Endothelial cell of umbilical vein (primary cell): ENCODE measurements around the gene ARSB. TPM values are rescaled to one million over a fixed set of nuclear protein-coding genes. Genes with fewer than 3 reads are reported as not detected.

Source experiments
- BruUV-seq: library from RNA; stranded (reverse); fragments of 400-500 nt; replicated peaks from 2 replicates; lab custom pipeline; 2021; lab: Mats Ljungman, UMichigan
- CTCF ChIA-PET: fragments of 300-600, 350-600 bp; sonication (Branson Sonifier 250); formaldehyde crosslinking; loops from one replicate; lab custom pipeline; 2021; ENCODE audit warnings: antibody characterized with exemption, inconsistent platforms; lab: Charles Lee
- POLR2A ChIA-PET: fragments of 300-600, 350-600 bp; sonication (Branson Sonifier 250); formaldehyde crosslinking; loops from one replicate; lab custom pipeline; 2021; ENCODE audit warnings: antibody characterized with exemption, inconsistent platforms; lab: Charles Lee
- DNase-seq: peaks from one replicate; pipeline ENCODE4 v3.0.0-alpha.2; 2011; ENCODE audit warnings: low read depth, low spot score
- FAIRE-seq: peaks from 2 replicates; lab custom pipeline; 2011; peaks lifted over from hg19 to GRCh38; lab: Jason Lieb, UNC
- H2AFZ ChIP-seq: 2 replicates; pipeline ENCODE4 v1.6.0; 2012; ENCODE audit warnings: low read depth, low read length, control low read depth, inconsistent platforms
- H3K27ac ChIP-seq: 2 replicates; pipeline ENCODE4 v1.5.1; 2011; ENCODE audit warnings: low read depth, mild to moderate bottlenecking, control low read depth, low read length, moderate library complexity; ENCODE audit not compliant: insufficient read depth
- H3K27me3 ChIP-seq, 2 experiments: 2 replicates each; pipeline versions ENCODE4 v1.6.0 to v1.6.1; 2011; ENCODE audit warnings: low read length in 2 of 2, mixed read lengths in 1 of 2; ENCODE audit not compliant: control insufficient read depth in 2 of 2, insufficient read depth in 2 of 2
- H3K36me3 ChIP-seq, 2 experiments: 2 replicates in 1 of 2; 3 replicates in 1 of 2; pipeline ENCODE4 v1.5.1; 2011; ENCODE audit warnings: low read length in 2 of 2, mild to moderate bottlenecking in 1 of 2, moderate library complexity in 1 of 2; ENCODE audit not compliant: control insufficient read depth in 2 of 2, insufficient read depth in 2 of 2; ENCODE audit errors: extremely low read depth in 1 of 2
- H3K4me1 ChIP-seq: 3 replicates; pipeline ENCODE4 v1.5.1; 2011; ENCODE audit warnings: mild to moderate bottlenecking, low read length; ENCODE audit not compliant: control insufficient read depth, insufficient read depth; ENCODE audit errors: extremely low read depth
- H3K4me2 ChIP-seq: 2 replicates; pipeline ENCODE4 v1.6.1; 2011; ENCODE audit warnings: low read length, control low read depth, mixed read lengths; ENCODE audit not compliant: insufficient read depth
- H3K4me3 ChIP-seq, 3 experiments: fragments of 200-600 bp in 1 of 3; sonication (generic), shearing (Covaris generic) in 1 of 3; replicated peaks in 1 of 3; 2 replicates each; pipeline ENCODE4 v1.5.1; 2011 to 2016; ENCODE audit warnings: control low read depth in 3 of 3, low read length in 3 of 3, mild to moderate bottlenecking in 2 of 3, inconsistent platforms in 1 of 3, low read depth in 1 of 3, moderate library complexity in 1 of 3; ENCODE audit not compliant: insufficient read depth in 1 of 3
- H3K79me2 ChIP-seq: 2 replicates; pipeline ENCODE4 v1.6.0; 2012; ENCODE audit warnings: low read length, inconsistent platforms; ENCODE audit not compliant: control insufficient read depth, insufficient read depth
- H3K9ac ChIP-seq: replicated peaks from 2 replicates; pipeline ENCODE3; 2011; ENCODE audit warnings: low read length, control low read depth; ENCODE audit not compliant: insufficient read depth; ENCODE audit errors: extremely low read depth
- H3K9me1 ChIP-seq: replicated peaks from 3 replicates; pipeline ENCODE4 v1.6.0; 2011; ENCODE audit warnings: mild to moderate bottlenecking, low read length; ENCODE audit not compliant: control insufficient read depth, insufficient read depth; ENCODE audit errors: extremely low read depth
- H3K9me3 ChIP-seq: replicated peaks from 2 replicates; pipeline ENCODE4 v1.5.1; 2012; ENCODE audit warnings: low read length, inconsistent platforms; ENCODE audit not compliant: control insufficient read depth, insufficient read depth
- H4K20me1 ChIP-seq: replicated peaks from 2 replicates; pipeline ENCODE3; 2011; ENCODE audit warnings: mild to moderate bottlenecking, low read length; ENCODE audit not compliant: control insufficient read depth, insufficient read depth; ENCODE audit errors: extremely low read depth
- EZH2 ChIP-seq: IDR thresholded peaks from 2 replicates; pipeline ENCODE4 v1.6.1; 2012; ENCODE audit warnings: borderline replicate concordance, low read depth, mild to moderate bottlenecking, moderate library complexity, low read length, inconsistent platforms; ENCODE audit not compliant: severe bottlenecking
- FOS ChIP-seq: IDR thresholded peaks from 2 replicates; pipeline ENCODE4 v1.6.1; 2011; ENCODE audit warnings: mild to moderate bottlenecking, low read length, moderate library complexity, borderline replicate concordance; ENCODE audit not compliant: insufficient read depth
- GATA2 ChIP-seq: IDR thresholded peaks from 2 replicates; pipeline ENCODE4 v1.7.0; 2011; ENCODE audit warnings: low read depth, mild to moderate bottlenecking, moderate library complexity, mixed read lengths, low read length; ENCODE audit not compliant: insufficient read length, insufficient read depth
- JUN ChIP-seq: IDR thresholded peaks from 2 replicates; pipeline ENCODE4 v1.6.1; 2011; ENCODE audit warnings: borderline replicate concordance, low read depth; ENCODE audit not compliant: insufficient read length, insufficient read depth
- MYC ChIP-seq: IDR thresholded peaks from one replicate; pipeline ENCODE4 v1.6.1; 2011; ENCODE audit warnings: mild to moderate bottlenecking, low read depth, low read length
- POLR2A ChIP-seq: IDR thresholded peaks from 2 replicates; pipeline ENCODE4 v1.6.1; 2012; ENCODE audit warnings: low read depth, mild to moderate bottlenecking, control low read depth, low read length
- POLR2AphosphoS5 ChIP-seq: IDR thresholded peaks from 2 replicates; pipeline ENCODE4 v1.6.1; 2012; ENCODE audit warnings: low read depth, mild to moderate bottlenecking, control low read depth, low read length, moderate library complexity; ENCODE audit not compliant: insufficient read depth
- dilution Hi-C: fragments of 300-500 bp; cut with MboI; formaldehyde crosslinking; loops from one replicate; pipeline ENCODE4 v1.15.0; 2019; ENCODE audit warnings: low sequenced_read_pairs; ENCODE audit not compliant: extremely low pct_ligation_motif_present
- intact Hi-C: fragments of 100-400 bp; cut with micrococcal nuclease; formaldehyde crosslinking; loops from one replicate; pipeline ENCODE4 v1.10.0; 2022
- polyA plus RNA-seq, 4 experiments: library from polyadenylated mRNA; depleted of rRNA in 3 of 4; stranded (reverse) in 3 of 4; unstranded in 1 of 4; fragments of >200 nt; gene quantifications; 2 replicates each; pipeline versions ENCODE4 v1.2.1 to v1.2.3, GENCODE V29; 2011 to 2012; ENCODE audit warnings: missing spikeins in 1 of 4
- total RNA-seq: library from RNA; stranded (reverse); gene quantifications from 2 replicates; pipeline ENCODE4 v1.2.3, GENCODE V29; 2021
- TF ChIP-seq, protein P1 (sequence below), 2 donors: IDR thresholded peaks; 1 replicate in 1 of 2; 2 replicates in 1 of 2; pipeline ENCODE4 v1.5.1; 2011; ENCODE audit warnings: low read length in 2 of 2, mild to moderate bottlenecking in 2 of 2, moderate library complexity in 2 of 2, control low read depth in 1 of 2, inconsistent platforms in 1 of 2, low read depth in 1 of 2; ENCODE audit not compliant: insufficient read depth in 1 of 2; ENCODE audit errors: extremely low read depth in 1 of 2
- TF ChIP-seq, protein P2 (sequence below): IDR thresholded peaks from 2 replicates; pipeline ENCODE4 v1.6.1; 2011; ENCODE audit not compliant: insufficient read depth, insufficient read length

The ARSB gene
- total and polyA plus RNA-seq, 2 donors (not counting 3 experiments of a cell fraction or from before 2014, with no cell fraction given): 17.2 to 25.8 TPM

DNA sequence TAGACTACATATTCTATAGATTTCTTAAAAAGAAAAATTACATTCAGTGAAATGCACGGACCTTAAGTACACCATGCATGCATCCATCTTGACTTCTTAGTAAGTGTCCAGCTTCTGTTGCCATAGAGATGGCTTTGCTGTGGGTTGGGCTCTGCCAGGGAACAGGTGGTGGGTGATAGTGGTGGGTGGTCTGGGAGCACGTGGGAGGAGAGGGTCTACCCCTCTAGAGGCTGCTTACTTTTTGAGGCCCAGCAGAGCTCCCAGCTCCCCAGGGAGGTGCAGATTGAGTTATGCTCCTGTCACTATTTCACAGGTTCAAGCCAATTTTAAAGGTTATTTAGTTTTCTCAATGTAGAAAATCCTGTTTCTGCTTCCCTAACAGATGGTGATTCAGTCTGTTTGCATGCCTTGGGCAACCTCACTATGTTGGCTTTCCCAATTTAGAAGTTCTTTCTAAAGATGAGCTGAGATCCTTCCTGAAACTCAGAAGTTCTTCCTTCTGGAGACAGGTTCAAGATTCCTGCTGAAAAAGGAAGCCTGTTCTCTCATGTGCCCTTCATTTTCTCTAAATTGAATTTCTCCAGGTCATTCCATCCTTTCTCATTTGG, 229.2 kb downstream of the ARSB start:
- ChIA-PET POLR2A (no interaction called here), CTCF (interaction anchor here (1.3 to 1.5 kb wide), 3 partner anchors 10 to 144 kb away, joined by 3 to 5 read pairs (median 4); no protein-coding TSS in a partner anchor)
- Histone ChIP-seq H3K36me3 (no peaks in the 10 kb centered on the region), H3K9ac (no peak overlapping the region), H3K27me3 (peaks cover 0 to 7% of the 10 kb centered on the region in 2 experiments), H3K4me2 (no peak overlapping the region), H3K9me3 (no peaks in the 10 kb centered on the region), H3K4me1 (no peaks in the 10 kb centered on the region), H2AFZ (no peak overlapping the region), H3K27ac (no peak overlapping the region), H3K9me1 (no peaks in the 10 kb centered on the region), H3K4me3 (no peak overlapping the region), H4K20me1 (no peaks in the 10 kb centered on the region), H3K79me2 (no peaks in the 10 kb centered on the region)
- intact Hi-C loops (no loop called here), dilution Hi-C loops (no loop called here)
- DNase-seq (no peak), FAIRE-seq (no peak)
- TF ChIP-seq MYC (no peak), FOS (no peak), EZH2 (no peak), JUN (no peak), POLR2AphosphoS5 (no peak), POLR2A (no peak), GATA2 (no peak)
- TF ChIP-seq, protein P1, sequence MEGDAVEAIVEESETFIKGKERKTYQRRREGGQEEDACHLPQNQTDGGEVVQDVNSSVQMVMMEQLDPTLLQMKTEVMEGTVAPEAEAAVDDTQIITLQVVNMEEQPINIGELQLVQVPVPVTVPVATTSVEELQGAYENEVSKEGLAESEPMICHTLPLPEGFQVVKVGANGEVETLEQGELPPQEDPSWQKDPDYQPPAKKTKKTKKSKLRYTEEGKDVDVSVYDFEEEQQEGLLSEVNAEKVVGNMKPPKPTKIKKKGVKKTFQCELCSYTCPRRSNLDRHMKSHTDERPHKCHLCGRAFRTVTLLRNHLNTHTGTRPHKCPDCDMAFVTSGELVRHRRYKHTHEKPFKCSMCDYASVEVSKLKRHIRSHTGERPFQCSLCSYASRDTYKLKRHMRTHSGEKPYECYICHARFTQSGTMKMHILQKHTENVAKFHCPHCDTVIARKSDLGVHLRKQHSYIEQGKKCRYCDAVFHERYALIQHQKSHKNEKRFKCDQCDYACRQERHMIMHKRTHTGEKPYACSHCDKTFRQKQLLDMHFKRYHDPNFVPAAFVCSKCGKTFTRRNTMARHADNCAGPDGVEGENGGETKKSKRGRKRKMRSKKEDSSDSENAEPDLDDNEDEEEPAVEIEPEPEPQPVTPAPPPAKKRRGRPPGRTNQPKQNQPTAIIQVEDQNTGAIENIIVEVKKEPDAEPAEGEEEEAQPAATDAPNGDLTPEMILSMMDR (IDR thresholded peaks at IDR 0.05; ENCODE audit: extremely low read depth in 1 of 2, insufficient read depth in 1 of 2, low read depth in 1 of 2, low read length in 2 of 2): no peak
- TF ChIP-seq, protein P2, sequence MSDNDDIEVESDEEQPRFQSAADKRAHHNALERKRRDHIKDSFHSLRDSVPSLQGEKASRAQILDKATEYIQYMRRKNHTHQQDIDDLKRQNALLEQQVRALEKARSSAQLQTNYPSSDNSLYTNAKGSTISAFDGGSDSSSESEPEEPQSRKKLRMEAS: no peak
- no TSS peak for BruUV-seq
